GM12801 (cell line): Measurements from ENCODE around the gene ELMO3.

ENCODE experiments used
- CTCF ChIP-seq: IDR thresholded peaks from one replicate; pipeline ENCODE4 v1.5.1; 2011; ENCODE audit warnings: control low read depth; ENCODE audit not compliant: insufficient read length; ENCODE audit errors: extremely low read depth

Gene ELMO3

GRCh38 chr16:67199011-67199807, at the start of gene ELMO3:
TSS of gene ELMO3 (plus strand) at chr16:67199131. CDS start at chr16:67199327, 196 bp downstream.
- TF ChIP-seq CTCF, result no peak

DNA sequence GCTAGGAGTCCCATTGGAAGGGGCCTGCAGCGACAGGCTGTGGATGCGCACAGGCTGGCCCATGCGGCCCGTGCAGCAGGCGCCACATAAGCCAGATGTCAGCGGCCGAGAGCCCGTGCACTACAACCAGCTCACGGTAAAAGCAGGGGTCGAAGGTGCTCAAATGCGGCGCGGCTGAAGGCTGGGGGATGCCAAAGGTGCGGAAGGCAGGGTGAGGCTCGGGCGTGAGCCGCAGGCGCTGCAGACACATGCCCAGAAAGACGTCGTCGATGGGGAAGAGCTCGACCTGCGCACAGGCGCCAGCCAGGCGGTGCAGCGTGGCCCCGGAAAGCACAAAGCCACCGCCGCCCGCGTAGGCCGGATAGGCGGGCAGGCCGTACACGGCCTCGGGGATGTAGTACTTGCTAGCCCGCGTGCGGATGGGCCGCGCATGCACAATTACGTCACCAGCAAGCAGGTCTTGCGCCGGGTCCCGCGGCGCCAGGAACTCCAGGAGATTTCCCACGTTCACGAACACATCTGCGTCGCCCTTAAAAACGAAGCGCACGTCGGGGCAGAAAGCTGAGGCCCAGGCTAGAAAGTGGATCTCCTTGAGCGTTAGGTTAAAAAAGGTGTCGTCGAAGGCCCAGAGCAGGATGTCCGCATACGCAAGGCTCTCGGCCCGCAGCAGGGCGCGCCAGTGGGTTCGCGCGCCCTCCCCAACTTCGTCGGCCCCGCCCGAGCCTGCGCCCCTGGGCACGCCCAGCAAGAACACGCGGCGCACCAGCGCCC, 49.5 kb upstream of the ELMO3 start:
- TF ChIP-seq CTCF, result no peak

- no peak for TF ChIP-seq CTCF
Measured at GRCh38 chr16:67150047-67150832, 48.7 kb upstream of the ELMO3 start.

- no peak for TF ChIP-seq CTCF
Measured at GRCh38 chr16:67150833-67151396, 48.0 kb upstream of the ELMO3 start, which contains the start of gene B3GNT9. TSS of gene B3GNT9 (minus strand) at chr16:67150998. CDS start at chr16:67150485, 513 bp downstream.

GRCh38 chr16:67151431-67152097, 47.4 kb upstream of the ELMO3 start:
- TF ChIP-seq CTCF, result no peak

DNA sequence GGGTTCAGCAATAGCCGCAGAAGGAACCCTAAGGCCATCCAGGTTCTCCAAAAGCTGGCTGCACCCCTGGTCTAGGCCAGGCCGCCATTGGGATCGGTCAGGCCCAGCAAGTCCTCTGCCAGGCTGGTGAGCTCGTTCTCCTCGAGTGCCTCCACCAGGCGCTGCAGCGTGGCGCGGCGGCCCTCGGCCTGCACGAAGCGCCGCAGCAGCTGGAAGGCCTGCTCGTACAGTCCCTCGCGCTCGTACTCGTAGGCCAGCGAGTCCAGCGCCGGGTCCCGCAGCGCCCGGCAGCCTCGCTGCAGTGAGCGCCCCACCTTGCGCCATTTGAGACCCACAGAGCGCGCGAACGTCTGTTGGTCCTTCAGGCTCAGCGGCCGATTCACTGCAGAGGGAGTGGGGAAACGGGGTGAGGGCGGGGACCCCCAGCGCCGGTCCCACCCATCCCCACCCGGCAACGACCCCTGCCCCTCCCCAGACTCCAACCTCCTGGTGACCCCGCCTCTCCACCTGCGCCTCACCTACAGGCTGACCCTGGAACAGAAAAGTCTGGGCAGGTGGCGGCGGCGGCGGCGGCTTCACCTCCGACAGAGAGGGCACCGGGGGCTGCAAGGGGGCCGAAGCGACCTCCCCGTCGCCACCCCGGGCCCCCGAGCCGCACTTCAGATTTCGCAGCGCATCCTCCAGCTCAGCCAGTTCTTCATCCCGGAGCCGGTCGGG, 44.2 kb upstream of the ELMO3 start:
- TF ChIP-seq CTCF, result no peak
